Measurements from ENCODE around the gene GLI3. TPM values are rescaled to one million over a fixed set of nuclear protein-coding genes. Genes with fewer than 3 reads are reported as not detected.

GLI3 gene
- polyA plus RNA-seq, 6 donors from 2014 or later: not detected

DNA sequence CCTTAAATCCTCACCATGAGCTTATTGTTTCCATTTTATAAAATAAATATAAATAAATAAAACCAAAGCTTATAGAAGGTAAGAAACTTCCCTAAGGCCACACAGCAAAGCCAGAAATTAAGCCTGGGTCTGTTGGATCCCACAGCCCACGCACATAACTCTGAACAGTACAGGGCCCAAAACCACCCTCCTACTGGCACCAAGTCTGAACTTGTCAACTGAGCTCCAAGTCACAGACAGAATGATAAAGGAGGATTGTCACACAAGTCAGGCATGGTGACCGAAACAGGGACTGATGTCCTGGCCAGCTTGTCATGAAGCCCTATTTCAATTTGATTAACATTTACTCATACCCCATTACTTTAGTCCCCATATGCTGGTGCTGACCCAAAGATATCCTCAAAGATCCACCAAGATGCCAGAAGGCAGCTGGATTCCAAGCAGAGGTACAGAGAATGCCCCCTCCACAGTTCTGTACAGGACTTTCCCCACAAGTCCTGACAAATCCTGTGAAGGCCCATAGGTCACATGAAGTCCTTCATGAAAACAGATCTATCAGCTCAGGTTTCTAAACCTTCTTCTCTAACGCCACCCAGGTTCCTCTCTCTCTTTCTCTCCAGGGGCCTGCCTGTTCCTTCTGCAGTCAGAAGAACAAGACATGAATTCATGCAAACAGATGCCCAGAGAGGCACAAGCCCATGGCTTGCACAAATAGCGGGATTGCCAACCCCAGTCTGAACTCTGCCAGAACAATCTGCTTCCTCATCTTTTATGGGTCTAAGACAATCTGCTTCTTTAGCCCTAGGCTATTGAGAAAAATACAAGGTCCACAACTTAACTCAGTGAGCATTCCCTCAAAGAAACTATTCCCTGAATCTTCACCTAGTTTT is 60.9 kb downstream of the GLI3 start:
- Mint-ChIP-seq H3K27me3 (peaks cover 4 to 7% (median 4%) of the 10 kb centered on the region in 3 donors), H3K36me3 (no peaks in the 10 kb centered on the region), H3K4me3 (no peak overlapping the region), H3K4me1 (no peaks in the 10 kb centered on the region), H3K9me3 (no peaks in the 10 kb centered on the region), H3K27ac (no peak overlapping the region)
- ATAC-seq (ENCODE audit: low read depth in 2 of 2) (no peak), DNase-seq (no peak)

DNA sequence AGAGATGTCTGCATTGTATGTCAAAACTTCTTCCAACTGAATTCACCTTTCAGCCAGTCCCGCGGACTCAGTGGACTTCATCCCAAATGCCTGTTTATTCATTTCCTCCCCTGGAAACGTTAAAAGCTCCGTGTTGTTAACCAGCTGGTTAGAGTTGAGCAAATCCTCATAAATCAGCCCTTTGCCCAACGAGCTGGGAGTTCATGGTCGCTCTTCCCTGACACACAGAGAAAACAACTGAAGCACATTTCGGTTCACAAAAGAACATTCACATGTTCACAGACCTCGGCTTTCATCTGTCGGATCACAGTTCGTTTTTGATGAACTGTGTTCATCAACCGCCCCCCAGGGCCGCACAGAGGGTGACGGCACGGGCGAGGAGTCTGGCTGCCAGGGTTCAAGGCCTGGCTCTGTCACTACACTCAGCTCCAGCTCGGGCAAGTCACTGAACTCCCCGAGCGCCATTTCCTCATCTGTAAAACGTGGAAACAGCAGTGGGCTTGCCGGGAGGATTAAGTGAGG is 62.6 kb downstream of the GLI3 start:
- Mint-ChIP-seq H3K36me3 (no peaks in the 10 kb centered on the region), H3K9me3 (no peaks in the 10 kb centered on the region), H3K27me3 (peaks cover 4 to 7% (median 4%) of the 10 kb centered on the region in 3 donors), H3K4me3 (no peak overlapping the region), H3K4me1 (no peaks in the 10 kb centered on the region), H3K27ac (no peak overlapping the region)
- ATAC-seq (ENCODE audit: low read depth in 2 of 2) (no peak), DNase-seq (no peak)

DNA sequence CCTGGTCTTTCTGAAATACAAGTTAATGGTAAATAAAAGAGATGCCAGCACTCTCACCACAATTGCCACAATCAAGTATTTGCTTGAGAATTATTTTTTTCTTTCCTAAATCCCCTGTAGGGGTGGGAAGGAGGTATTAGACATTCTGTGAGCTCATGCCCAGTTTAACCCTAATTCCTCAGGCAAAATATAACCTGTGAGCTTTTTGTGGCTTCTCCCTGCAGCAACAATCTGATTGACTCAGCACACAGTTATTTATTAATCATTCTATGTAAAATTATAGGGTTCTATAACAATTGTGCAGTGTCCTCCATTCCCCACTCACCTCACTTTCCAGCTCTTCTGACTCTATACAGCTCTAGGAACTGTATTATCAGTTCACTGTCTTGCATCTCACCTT is 66.3 kb downstream of the GLI3 start:
- H3K4me3 Mint-ChIP-seq: no peak overlapping the region
- H3K36me3 Mint-ChIP-seq: no peaks in the 10 kb centered on the region
- no peaks in the 10 kb centered on the region for H3K9me3 Mint-ChIP-seq
- ATAC-seq (ENCODE audit: low read depth in 2 of 2) (no peak), DNase-seq (no peak)
- H3K4me1 Mint-ChIP-seq: no peaks in the 10 kb centered on the region
- H3K27me3 Mint-ChIP-seq: peaks cover 0 to 12% (median 4%) of the 10 kb centered on the region in 3 donors
- H3K27ac Mint-ChIP-seq: no peak overlapping the region

DNA sequence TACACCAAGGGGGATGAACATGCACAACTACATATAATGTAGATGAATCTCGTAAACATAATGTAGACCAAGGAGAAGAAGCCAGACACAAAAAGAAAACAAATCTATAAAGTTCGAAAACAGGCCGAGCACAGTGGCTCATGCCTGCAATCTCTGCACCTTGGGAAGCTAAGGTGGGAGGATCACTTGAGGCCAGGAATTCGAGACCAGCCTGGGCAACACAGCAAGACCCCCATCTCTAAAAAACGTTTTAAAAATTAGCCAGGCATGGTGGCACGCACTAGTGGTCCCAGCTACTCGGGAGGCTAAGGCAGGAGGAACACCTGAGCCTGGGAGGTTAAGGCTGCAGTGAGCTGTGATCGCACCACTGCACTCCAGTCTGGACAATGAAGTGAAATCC is 68.5 kb downstream of the GLI3 start:
- no peak for DNase-seq
- H3K27ac Mint-ChIP-seq: no peak overlapping the region
- no peaks in the 10 kb centered on the region for H3K9me3 Mint-ChIP-seq

DNA sequence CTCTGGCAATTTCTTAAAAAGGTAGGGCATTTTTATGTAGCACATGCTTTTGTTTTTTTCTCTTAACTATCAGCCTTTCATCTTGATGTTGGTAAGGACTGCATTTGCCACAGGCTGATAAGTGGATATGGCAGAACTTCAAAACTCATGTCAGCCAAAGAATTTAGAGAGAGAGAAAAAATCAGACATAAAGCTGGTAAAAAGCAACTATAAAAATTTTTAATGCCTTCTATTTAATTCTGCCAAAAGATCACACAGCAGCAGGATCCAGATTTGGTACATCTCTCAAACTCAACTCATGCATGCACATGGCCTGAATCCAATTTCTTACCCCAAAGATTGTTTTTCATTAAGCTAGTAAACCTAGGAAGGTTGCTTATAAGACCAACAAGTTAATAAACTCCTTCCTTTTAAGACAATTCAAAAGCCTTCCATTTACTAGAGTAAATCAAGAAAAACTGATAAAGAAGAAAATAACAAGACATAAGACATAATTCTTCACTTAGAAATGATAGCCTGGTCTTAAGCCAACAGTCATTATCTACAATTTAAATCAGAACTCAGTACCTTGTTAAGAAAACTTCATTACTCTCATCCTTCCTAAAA is 69.3 kb downstream of the GLI3 start:
- ATAC-seq (ENCODE audit: low read depth in 2 of 2) (no peak), DNase-seq (no peak)
- Mint-ChIP-seq H3K36me3 (no peaks in the 10 kb centered on the region), H3K4me3 (no peak overlapping the region), H3K27ac (no peak overlapping the region), H3K4me1 (no peaks in the 10 kb centered on the region), H3K27me3 (peaks cover 0 to 8% (median 0%) of the 10 kb centered on the region in 3 donors), H3K9me3 (no peaks in the 10 kb centered on the region)

More for the DNA sequence above, 68.5 kb downstream of the GLI3 start:
- no peaks in the 10 kb centered on the region for H3K36me3 Mint-ChIP-seq
- no peak for ATAC-seq (ENCODE audit: low read depth in 2 of 2)
- H3K4me1 Mint-ChIP-seq: no peaks in the 10 kb centered on the region
- H3K4me3 Mint-ChIP-seq: no peak overlapping the region
- H3K27me3 Mint-ChIP-seq: peaks cover 0 to 8% (median 3%) of the 10 kb centered on the region in 3 donors

DNA sequence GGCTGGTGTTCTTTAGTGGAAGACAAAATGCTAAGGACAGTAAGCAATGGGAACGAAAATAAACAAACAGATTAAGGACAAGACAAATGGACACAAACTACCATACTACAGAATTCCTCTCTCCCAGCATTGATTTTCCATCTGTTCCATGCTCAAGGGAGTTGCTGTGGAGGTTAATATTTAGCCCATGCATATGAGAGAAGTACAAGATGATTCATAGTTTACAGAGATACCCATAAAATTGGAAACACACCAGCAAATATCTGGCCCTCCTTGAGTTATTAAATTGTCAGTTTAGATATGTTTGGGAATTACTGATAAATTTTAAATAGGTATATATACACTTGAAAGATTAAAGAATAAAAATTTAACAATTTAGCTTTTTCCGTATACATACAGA is 69.8 kb downstream of the GLI3 start:
- DNase-seq: no peak
- Mint-ChIP-seq H3K36me3 (no peaks in the 10 kb centered on the region), H3K27ac (no peak overlapping the region), H3K4me3 (no peak overlapping the region), H3K4me1 (no peaks in the 10 kb centered on the region), H3K9me3 (no peaks in the 10 kb centered on the region), H3K27me3 (peaks cover 0 to 8% (median 0%) of the 10 kb centered on the region in 3 donors)
- ATAC-seq (ENCODE audit: low read depth in 2 of 2): no peak

DNA sequence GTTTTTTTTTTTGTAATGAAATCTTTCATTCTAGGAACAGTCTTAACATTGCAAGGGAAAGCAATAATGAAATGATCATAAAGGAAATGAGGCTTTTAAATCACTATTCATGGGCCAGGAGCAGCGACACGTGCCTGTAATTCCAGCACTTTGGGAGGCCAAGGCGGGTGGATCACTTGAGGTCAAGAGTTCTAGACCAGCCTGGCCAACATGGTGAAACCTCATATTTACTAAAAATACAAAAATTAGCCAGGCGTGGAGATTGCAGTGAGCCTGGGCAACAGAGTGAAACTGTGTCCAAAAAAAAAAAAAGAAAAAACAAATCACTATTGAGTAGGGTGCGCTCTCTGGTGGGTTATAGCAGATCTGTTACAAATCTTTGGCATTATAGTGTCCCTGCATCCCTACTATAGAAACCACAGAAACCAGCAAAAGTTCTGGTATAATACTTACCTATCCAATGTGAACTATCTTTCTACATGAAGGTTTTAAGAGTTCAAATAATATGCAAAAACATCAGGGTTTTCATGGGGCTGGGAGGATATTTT is 72.1 kb downstream of the GLI3 start:
- no peaks in the 10 kb centered on the region for H3K36me3 Mint-ChIP-seq
- H3K27me3 Mint-ChIP-seq: peaks cover 0 to 5% (median 0%) of the 10 kb centered on the region in 3 donors
- no peak overlapping the region for H3K27ac Mint-ChIP-seq
- ATAC-seq (ENCODE audit: low read depth in 2 of 2): no peak
- H3K4me1 Mint-ChIP-seq: no peaks in the 10 kb centered on the region
- no peak overlapping the region for H3K4me3 Mint-ChIP-seq
- H3K9me3 Mint-ChIP-seq: no peaks in the 10 kb centered on the region
- no peak for DNase-seq

DNA sequence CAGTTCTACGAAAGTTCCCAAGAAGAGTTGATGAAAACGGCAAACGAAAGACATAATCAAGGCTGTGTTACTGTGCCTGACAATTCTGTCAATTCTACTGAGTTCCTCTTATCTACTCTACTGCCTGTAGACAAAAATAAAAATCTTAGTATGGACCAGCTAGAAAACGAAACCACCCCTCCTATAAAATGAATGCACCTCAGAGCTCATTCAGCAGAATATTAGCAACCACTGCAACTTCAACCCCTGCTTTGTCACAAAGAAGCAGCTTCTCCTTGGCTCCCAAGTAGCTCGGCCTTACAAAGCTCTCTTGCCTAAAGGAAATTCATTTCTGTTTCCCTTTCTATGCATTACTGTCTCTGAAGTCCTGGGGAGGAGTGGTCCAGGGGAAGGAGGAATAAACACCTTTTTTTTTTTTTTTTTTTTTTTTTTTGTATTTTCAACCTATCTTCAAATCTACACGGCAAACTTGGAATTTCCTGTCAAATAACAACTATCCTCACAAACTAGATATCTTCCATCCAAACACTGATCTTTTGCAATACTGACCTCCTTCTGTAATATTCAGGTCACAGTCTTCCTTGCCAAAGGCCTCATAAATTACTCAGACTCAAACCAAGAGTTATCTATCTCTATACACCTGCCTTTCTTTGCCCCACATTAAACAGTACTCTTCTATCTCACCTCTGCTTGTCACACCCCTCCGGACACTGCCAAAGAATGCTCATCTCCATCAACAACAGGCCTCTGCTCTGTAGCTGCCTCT is 74.3 kb downstream of the GLI3 start:
- no peak overlapping the region for H3K27ac Mint-ChIP-seq
- H3K4me3 Mint-ChIP-seq: no peak overlapping the region
- H3K27me3 Mint-ChIP-seq: no peaks in the 10 kb centered on the region
- no peaks in the 10 kb centered on the region for H3K4me1 Mint-ChIP-seq
- no peaks in the 10 kb centered on the region for H3K36me3 Mint-ChIP-seq
- H3K9me3 Mint-ChIP-seq: no peaks in the 10 kb centered on the region
- ATAC-seq (ENCODE audit: low read depth in 2 of 2) (no peak), DNase-seq (no peak)

DNA sequence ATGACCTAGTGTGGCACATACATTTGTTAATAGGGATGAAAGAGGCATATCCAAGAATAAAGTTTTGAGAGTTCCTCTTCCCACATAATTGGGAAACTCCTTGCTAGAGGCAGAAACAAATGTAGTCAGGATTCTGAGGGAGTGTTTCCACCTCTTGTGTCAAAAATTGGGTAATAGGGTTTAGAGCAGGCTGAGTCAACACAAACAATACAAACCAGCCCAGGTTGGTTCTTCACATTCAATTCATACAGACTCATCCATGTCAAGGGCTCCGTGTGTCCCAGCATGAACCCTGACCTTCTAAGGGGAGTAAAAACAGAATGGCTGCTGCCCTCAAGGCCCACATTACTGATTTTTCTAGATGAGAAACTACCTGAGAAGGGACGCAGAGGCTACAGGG is 75.3 kb downstream of the GLI3 start:
- Mint-ChIP-seq H3K27ac (no peak overlapping the region), H3K36me3 (no peaks in the 10 kb centered on the region), H3K4me1 (no peaks in the 10 kb centered on the region), H3K9me3 (no peaks in the 10 kb centered on the region), H3K4me3 (no peak overlapping the region), H3K27me3 (no peaks in the 10 kb centered on the region)
- DNase-seq (no peak), ATAC-seq (ENCODE audit: low read depth in 2 of 2) (no peak)

DNA sequence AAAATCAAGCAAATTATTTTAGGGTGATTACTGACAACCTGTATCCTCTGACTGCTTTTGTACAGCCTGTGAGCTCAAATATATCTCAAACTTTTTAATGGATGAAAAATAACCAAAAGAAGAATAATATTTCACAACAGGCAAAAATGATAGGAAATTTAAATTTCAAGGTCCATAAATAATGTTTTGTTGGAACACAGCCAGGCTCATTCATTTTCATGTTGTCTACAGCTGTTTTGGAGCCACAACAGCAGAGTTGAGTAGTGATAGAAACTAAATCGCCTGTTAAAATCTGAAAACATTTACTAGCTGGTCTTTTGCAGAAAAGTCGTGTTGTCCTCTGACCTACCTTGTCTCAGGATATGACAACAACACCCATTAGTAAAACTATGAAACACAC is 75.9 kb downstream of the GLI3 start:
- Mint-ChIP-seq H3K27me3 (no peaks in the 10 kb centered on the region), H3K27ac (no peak overlapping the region), H3K4me3 (no peak overlapping the region), H3K4me1 (no peaks in the 10 kb centered on the region), H3K9me3 (no peaks in the 10 kb centered on the region), H3K36me3 (no peaks in the 10 kb centered on the region)
- DNase-seq (no peak), ATAC-seq (ENCODE audit: low read depth in 2 of 2) (no peak)

DNA sequence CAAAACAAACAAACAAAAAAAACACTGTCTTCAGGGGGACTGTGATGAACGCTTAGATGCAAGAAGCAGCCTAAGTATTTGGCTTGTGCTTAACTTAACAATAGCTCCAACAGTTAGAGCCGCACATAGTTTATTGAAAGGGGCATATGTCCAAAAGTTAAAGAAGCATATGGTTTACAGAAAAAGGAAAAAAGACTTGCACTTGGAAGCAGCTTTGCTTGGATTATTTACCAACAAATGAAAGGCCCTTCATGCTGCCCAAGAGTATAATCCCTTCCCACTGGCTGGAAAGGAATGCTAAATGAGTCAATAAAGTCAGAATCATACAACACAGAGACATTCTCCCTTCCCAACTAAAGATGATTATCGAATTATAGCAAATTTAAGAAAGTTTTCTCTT is 77.9 kb downstream of the GLI3 start:
- no peaks in the 10 kb centered on the region for H3K4me1 Mint-ChIP-seq
- H3K4me3 Mint-ChIP-seq: peak overlapping the region in 1 of 8 donors; percentile 69

DNA sequence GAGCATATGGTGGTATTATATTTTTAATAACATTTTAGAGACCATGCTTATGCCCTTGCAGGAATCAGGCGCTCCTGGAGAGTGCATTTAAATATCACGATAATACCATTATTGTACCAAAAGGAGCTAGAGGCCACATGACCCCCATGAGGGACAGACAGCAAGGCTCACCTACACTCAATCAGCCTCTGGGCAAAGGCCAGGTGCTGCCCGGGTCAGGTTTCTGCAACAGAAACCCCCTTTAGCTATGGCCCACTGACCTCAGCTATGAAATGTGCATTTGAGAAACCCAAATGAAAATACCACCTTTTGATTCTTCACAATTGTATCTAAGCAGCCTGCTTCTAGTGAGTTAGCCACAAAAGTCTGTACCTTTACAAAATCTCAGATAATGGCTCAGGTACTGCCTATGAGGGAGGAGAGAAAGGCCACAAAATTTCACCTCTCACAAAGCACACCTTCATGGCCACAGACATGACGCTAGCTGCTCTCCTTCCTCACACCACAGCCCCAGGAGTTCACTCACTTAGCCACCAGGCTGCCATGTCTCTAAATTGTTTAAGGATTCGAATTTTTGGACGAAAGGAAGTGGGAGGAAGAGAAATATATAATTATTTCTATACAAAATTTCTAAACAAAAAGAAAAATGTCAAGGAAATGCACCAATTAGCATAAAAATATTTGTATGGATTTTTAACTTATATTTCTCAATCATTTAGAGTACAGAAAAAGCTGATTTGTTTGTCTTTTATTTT is 79.9 kb downstream of the GLI3 start:
- H3K27ac Mint-ChIP-seq: no peak overlapping the region
- ATAC-seq (ENCODE audit: low read depth in 2 of 2) (no peak), DNase-seq (no peak)
- no peaks in the 10 kb centered on the region for H3K36me3 Mint-ChIP-seq
- no peaks in the 10 kb centered on the region for H3K9me3 Mint-ChIP-seq
- H3K27me3 Mint-ChIP-seq: peaks cover 0 to 9% (median 0%) of the 10 kb centered on the region in 3 donors
- no peaks in the 10 kb centered on the region for H3K4me1 Mint-ChIP-seq
- H3K4me3 Mint-ChIP-seq: no peak overlapping the region

More for the DNA sequence above, 77.9 kb downstream of the GLI3 start:
- H3K36me3 Mint-ChIP-seq: no peaks in the 10 kb centered on the region
- ATAC-seq (ENCODE audit: low read depth in 2 of 2) (no peak), DNase-seq (no peak)
- H3K9me3 Mint-ChIP-seq: no peaks in the 10 kb centered on the region
- H3K27me3 Mint-ChIP-seq: peaks cover 0 to 5% (median 0%) of the 10 kb centered on the region in 3 donors
- no peak overlapping the region for H3K27ac Mint-ChIP-seq
